Embryonic facial prominence (tissue), 1 donor: ENCODE measurements around the gene ACTR3.
"Not testable (repeated sequence)": the region's sequence is repeated elsewhere in the genome, so short reads cannot be mapped to it uniquely, and the experiment has no call there.

Source experiments
- DNase-seq: peaks from one replicate; pipeline ENCODE4 v3.0.0-alpha.2; 2016; ENCODE audit errors: extremely low spot score

The ACTR3 gene

GRCh38 chr2:113905886-113906285 lies 16.0 kb downstream of the ACTR3 start:
- DNase-seq, result no peak

- DNase-seq, result no peak
Measured at GRCh38 chr2:113906647-113907046, 16.8 kb downstream of the ACTR3 start.

- no peak for DNase-seq
Measured at GRCh38 chr2:113907297-113907696, 17.4 kb downstream of the ACTR3 start.

- no peak for DNase-seq
Measured at GRCh38 chr2:113910110-113910717, 20.3 kb downstream of the ACTR3 start.

GRCh38 chr2:113910967-113911678 lies 21.2 kb downstream of the ACTR3 start:
- DNase-seq, result no peak

GRCh38 chr2:113915082-113915819 lies 25.4 kb downstream of the ACTR3 start:
- DNase-seq, result no peak

GRCh38 chr2:113918229-113918628 lies 28.3 kb downstream of the ACTR3 start:
- DNase-seq, result no peak

- DNase-seq, result no peak
Measured at GRCh38 chr2:113920996-113921395, 31.1 kb downstream of the ACTR3 start.

- DNase-seq, result no peak
Measured at GRCh38 chr2:113922335-113922734, 32.4 kb downstream of the ACTR3 start.

- DNase-seq, result no peak
Measured at GRCh38 chr2:113922784-113923183, 32.9 kb downstream of the ACTR3 start.

- DNase-seq, result no peak
Measured at GRCh38 chr2:113925884-113926283, 36.0 kb downstream of the ACTR3 start.

- DNase-seq, result no peak
Measured at GRCh38 chr2:113926314-113926713, 36.4 kb downstream of the ACTR3 start.

- no peak for DNase-seq
Measured at GRCh38 chr2:113930448-113930847, 40.6 kb downstream of the ACTR3 start.

- DNase-seq, result no peak
Measured at GRCh38 chr2:113937501-113937900, 47.6 kb downstream of the ACTR3 start.

GRCh38 chr2:113940891-113941290 lies 51.0 kb downstream of the ACTR3 start:
- no peak for DNase-seq

- DNase-seq, result not testable (repeated sequence)
Measured at GRCh38 chr2:113945784-113946183, 55.9 kb downstream of the ACTR3 start.

- not testable (repeated sequence) for DNase-seq
Measured at GRCh38 chr2:113950906-113951305, 61.0 kb downstream of the ACTR3 start.

GRCh38 chr2:113961000-113961399 lies 71.1 kb downstream of the ACTR3 start:
- no peak for DNase-seq

GRCh38 chr2:113962692-113963480 lies 73.0 kb downstream of the ACTR3 start:
- DNase-seq, result no peak

- no peak for DNase-seq
Measured at GRCh38 chr2:113963965-113964364, 74.1 kb downstream of the ACTR3 start.

- DNase-seq, result no peak
Measured at GRCh38 chr2:113964436-113964835, 74.5 kb downstream of the ACTR3 start.

- no peak for DNase-seq
Measured at GRCh38 chr2:113965228-113965627, 75.3 kb downstream of the ACTR3 start.
